HG03558 (cell line): ENCODE data around the gene SCN1A.
A peak's percentile ranks its signal among the peaks of the same experiment; 100 is the strongest.
"Not testable (repeated sequence)": the region's sequence is repeated elsewhere in the genome, so short reads cannot be mapped to it uniquely, and the experiment has no call there.

Experiments
- ATAC-seq: cut with Tn5 transposase; IDR thresholded peaks from one replicate; pipeline ENCODE4 v1.9.1; 2021; ENCODE audit warnings: moderate number of reproducible peaks; ENCODE audit not compliant: unreplicated experiment; ENCODE audit errors: extremely low read depth

Gene SCN1A

DNA sequence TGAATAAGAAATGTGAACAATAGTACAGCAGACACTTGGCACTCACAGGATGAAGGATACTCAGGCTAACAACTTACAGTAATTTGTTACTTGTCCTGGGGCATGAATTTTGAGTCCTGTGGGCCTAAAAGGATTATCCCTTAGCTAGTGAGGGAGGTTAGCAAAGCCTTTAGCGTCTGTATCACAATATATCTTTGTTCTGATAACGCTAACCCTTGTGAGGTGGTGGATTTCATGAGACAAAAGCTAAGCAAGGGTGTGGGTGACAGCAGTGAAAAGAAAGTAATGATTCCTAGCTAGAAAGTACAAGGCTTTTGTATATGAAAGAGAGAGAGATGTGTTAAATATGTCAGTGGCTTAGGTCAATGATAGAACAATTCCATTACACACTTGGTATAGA is 127.4 kb downstream of the SCN1A start:
- no peak for ATAC-seq

DNA sequence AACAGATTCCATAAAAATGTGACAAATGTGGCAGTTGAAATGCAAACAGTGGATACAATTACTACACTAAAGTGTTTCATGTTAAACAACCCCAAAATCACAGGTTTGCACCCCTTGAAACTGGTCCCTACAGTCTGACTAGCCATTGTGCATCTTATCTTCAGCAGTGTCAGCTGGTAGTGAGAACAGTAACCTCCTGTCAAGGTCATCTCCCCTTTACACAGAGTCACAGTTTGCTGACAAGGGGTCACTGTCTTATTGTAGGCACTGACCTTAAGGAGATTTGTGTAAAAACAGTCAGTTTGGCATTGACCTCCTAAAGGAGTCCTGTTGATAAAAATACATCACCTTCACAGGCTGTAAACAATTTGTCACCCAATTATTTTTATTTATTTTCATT is 137.0 kb downstream of the SCN1A start:
- no peak for ATAC-seq

DNA sequence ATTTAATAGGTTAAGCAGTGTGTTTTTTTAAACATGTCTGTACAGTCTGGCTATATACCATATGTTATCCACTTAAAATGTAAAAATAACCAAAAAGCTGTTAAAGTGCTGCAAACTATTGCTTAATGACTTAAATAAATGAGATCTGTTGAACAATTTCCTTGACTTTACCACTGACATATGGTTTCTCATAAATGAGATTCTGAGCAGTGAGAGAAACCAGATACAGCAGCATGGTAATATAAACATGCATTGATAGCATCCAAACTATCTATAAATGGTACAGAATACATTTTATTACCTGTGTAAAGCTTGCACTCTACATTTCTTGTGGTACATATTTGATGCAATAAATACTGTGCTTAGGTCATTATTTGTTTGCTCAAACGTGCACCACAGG is 138.0 kb downstream of the SCN1A start:
- no peak for ATAC-seq

DNA sequence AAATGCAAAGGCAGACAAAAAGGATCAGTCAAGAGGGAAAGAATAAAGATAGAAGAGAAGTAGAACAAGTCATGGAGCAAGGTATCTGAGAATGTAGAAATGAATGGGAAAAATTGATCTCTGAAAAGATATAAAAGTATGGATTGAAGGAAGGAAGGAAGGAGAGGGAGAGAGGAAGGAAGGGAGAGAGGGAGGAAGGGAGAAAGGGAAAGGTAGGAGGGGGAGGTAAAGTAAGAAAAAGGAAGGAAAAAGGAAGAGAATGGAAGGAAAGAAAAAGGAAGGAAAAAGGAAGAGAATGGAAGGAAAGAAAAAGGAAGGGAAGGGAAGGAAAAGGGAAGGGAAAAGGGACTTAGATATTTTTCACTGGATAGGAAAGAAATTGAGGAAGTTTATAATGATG is 142.7 kb downstream of the SCN1A start:
- ATAC-seq = no peak

DNA sequence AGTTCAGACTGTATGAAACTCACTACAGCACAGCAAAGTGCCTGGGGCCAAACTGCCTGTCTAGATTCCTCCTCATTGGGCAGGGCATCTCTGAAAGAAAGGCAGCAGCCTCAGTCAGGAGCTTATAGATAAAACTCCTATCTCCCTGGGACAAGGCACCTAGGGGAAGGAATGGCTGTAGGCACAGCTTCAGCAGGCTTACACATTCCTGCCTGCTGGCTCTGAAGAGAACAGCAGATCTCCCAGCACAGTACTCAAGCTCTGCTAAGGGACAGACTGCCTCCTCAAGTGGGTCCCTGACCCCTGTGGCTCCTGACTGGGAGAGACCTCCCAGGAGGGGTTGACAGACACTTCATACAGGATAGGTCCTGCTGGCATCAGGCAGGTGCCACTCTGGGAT is 155.7 kb downstream of the SCN1A start:
- ATAC-seq = not testable (repeated sequence)

DNA sequence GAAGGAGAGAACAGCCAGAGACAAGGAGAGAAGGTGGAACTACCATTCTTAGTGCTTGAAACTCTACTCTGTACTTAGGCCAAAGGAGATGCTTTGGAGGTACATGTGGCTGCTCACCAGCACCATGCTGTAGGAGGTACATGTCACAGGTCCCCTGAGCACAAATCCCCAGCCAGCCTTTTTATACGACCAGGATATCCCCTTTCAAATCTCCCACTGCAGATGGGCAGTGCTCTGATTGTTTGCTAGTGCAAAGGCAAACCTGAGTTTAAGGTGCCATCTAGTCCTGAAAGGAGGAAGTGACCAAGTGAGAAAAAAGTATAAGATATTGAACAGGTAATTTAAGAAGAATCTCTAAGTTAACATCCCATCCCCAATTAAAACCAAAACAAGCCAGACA is 157.2 kb downstream of the SCN1A start:
- ATAC-seq = no peak

DNA sequence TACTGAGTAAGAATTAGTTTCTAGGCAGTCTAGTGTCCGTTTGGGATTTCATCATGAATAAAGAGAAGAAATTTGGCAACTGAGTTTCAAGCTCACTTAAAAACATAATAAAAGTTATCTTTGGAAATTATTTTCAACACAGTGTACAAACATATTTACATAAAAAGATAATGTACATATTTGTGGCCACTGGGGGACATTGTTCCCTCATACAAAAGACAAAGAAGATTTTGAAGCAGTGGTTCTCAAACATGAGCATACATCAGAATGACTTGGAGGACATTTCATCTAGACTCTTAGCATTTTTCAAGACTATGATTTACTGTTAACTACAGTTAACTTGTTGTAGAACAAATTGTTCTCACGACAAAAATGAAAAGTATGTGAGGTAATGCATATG is 158.6 kb downstream of the SCN1A start:
- ATAC-seq = no peak

DNA sequence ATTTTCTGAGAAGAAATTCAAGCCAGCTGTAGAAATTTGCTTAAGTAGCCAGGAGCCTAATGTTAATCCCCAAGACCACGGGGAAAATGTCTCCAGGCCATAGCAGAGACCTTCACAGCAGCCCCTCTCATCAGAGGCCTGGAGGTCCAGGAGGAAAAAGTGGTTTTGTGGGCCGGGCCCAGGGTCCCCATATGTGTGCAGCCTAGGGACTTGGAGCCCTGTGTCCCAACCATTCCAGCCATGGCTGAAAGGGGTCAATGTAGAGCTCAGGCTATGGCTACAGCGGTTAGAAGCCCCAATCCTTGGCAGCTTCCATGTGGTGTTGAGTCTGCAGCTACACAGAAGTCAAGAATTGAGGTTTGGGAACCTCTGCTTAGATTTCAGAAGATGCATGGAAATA is 160.1 kb downstream of the SCN1A start:
- ATAC-seq = no peak

DNA sequence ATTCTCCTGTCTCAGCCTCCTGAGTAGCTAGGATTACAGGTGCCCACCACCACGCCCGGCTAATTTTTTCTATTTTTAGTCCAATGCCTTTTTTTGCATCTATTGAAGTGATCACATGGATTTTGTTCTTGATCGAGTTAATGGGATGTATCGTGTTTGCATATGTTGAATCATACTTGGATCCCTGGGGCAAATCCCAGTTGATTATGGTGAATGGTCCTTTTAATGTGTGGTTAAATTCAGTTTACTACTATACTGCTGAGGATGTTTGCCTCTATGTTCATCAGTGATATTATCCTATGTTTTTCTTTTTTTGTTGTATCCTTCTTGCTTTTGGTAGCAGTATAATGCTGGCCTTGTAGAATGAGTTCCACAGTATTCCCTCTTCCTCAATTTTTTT is 166.0 kb downstream of the SCN1A start:
- no peak for ATAC-seq

DNA sequence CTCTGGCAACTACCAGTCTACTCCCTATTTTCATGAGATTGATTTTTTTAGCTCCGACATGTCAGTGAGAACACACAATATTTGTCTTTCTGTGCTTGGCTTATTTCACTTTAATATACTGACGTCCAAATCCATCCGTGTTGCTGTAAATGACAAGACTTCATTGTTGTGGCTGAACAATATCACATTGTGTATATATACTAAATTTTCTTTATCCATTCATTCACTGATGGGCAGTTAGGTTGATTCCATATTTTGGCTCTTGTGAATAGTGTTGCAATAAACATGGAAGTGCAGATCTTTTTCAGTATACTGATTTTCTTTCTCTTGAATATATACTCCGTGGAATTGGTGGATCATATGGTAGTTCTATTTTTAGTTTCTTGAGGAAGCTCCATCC is 168.4 kb downstream of the SCN1A start:
- no peak for ATAC-seq

DNA sequence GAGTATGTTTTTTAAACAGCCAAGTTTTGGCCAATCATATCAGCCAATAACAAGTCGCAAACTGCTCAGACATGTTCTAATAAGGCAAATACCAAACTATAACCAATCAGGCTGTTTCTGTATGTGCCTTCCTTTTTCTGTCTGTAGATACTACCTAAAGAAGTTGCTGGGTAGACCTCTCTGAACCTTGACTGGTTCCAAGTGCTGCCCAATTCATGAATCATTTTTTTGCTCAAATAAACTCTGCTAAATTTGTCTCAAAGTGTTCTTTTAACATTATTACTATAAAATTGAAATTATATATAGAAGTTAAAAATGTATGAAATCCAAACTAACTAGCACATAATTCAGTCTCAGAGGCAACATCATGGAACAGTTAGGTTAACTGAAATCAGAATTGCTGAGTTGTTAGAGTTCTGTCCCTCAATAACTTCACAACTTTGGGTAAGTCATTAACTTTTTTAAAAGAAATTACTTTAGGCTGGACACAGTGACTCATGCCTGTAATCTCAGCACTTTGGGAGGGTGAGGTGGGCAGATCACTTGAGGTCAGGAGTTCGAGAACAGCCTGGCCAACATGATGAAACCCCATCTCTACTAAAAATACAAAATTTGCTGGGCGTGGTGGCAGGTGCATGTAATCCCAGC is 169.4 kb downstream of the SCN1A start:
- no peak for ATAC-seq

DNA sequence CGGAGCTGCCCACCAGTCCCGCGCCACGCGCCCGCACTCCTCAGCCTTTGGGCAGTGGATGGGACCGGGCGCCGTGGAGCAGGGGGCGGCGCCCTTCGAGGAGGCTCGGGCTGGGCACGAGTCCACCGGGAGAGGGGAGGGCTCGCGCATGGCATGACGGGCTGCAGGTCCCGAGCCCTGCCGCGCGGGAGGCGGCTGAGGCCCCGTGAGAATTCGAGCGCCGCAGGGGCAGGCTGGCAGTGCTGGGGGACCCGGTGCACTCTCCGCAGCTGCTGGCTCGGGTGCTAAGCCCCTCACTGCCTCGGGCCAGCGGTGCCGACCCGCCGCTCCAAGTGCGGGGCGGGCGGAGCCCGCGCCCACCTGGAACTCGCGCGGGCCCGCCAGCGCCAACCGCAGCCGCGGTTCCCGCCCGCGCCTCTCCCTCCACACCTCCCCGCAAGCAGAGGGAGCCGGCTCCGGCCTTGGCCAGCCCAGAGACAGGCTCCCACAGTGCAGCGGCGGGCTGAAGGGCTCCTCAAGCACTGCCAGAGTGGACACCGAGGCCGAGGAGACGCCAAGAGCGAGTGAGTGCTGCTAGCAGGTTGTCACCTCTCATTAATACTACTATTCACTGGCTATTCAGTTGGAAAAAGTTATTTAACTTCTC is 170.7 kb downstream of the SCN1A start:
- no peak for ATAC-seq

DNA sequence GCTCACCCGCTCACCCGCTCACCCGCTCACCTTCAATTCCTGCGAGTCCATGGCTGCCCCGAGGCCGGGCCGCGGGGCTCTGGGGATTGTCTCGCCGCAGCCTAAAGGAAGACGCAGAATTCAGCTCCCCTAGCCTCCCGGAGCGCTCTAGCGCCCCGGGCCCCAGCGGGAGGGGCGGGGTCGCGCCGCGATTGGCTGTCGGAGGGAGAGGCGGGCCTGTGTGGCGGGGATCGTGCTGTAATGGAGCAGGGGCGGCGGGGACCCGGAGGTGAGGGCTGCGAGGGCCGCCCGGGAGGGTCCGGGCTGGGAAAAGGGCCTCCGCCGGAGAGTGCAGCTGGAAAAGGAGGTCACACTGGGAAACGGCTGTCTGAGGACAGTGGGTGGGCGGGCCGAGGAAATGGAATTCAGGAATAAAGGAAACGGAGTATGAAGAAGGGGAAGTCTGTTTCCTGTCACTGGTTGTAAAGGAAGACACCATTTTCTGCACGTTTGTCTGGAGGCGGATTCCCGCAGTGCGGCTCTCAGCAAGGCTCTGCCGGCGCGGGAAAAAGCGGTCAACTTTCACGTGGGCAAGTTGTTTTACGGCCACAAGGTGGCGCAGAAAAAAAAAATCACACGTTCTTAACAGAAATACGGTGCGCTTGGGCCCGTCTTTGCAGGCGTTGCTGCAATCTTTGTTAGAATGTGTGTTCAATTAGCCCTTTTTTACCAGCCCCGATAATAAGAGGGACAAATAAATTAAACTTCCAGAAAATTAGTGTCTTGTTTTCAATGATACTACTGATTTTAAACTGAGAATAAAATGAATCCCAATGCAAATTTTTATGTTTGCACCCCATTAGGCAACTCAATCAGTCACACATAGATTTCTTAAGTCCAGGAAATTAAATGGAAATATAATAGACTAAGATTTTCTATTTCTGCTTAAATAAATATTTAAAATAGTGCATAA is 173.9 kb downstream of the SCN1A start, which contains the start of gene TTC21B:
TSS of gene TTC21B (minus strand) at position 122 of the 952 bp plus-strand sequence. CDS start at position 51, 71 bp downstream.
- ATAC-seq = peak; percentile 83

DNA sequence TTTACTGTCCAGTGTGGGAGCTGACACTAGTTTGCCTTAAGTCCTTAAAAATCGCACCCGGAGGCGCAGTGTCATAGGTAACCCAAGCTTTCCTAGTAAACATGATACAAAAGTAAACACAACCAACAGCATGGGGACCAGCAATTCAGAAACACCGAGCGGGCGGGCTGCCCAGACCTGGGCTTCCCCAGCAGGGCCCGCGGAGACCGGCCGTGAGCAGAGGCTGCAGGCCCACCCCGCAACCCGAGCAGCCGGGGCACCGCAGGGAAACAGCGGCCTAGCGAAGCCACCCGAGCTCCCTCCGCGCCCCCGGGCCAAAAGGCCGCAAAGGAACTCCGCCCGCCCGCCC is 174.5 kb downstream of the SCN1A start:
- peak; percentile 11 for ATAC-seq

DNA sequence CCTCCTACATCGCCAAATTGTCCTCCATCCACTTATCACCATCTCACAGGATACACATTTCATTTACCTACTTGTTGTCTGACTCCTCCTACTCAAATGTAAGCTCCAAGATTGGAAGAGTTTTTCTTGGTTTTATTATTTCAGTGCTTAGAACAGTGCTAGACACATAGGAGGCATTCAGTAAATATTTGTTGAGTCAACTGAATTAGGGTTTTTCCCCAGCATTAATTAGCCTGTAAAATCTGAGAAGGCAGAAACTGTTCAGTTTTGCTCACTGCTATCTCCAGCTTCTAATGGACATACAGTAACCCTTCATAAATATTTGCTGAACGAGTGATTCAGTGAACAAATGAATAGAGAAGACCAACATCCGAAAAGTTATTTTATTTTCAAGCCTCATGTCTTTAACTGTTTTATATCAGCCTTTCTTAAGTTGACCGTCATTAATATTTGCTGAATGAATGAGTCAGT is 175.0 kb downstream of the SCN1A start:
- no peak for ATAC-seq

DNA sequence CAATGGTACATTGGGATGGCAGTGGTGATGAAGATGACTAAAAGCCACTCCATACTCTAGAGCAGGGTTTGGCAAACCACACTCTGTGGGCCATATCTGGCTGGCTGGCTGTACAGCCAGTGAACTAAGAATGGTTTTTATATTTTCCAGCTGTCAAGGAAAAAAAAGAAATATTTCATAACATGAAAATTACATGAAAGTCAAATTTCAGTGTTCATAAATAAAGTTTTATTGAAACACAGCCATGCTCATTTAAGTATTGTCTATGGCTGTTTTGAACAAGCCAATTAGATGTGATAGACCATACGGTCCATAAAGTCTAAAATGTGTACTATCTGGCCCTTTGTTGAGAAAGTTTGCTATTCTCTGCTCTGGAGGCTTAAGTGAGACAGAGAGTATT is 175.7 kb downstream of the SCN1A start:
- ATAC-seq = no peak

DNA sequence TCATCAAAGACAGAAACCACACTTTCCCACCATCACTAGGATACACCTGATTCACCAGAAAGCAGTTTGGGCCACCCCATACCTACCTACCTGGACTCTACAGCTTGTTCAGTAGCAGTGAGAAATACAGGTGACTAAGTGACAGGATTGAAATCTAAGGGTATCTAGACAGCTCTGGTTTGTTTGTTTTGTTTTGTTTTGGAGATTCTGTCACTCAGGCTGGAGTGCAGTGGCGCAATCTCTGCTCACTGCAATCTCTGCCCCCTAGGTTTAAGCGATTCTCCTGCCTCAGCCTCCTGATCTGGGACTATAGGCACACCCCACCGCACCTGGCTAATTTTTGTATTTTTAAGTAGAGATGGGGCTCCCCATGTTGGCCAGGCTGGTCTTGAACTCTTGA is 177.4 kb downstream of the SCN1A start:
- ATAC-seq = no peak

DNA sequence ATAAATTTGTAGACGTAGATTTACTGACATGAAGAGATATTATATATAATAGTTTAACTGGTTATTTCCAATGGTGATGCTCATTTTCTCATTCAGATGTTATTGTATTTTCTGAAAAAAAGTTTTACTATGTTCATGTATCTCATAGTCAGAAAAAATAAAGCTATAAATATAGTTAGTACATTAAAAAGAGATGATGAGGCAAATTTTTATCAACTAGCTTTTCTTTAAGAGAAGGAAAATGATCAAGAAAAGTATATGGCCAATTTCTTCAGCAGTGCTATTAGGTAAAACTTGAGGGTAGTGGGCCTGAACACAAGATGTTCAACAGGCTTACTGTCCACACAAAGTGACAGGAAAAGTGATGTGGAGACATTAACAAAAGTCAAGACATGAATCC is 186.0 kb downstream of the SCN1A start:
- no peak for ATAC-seq

DNA sequence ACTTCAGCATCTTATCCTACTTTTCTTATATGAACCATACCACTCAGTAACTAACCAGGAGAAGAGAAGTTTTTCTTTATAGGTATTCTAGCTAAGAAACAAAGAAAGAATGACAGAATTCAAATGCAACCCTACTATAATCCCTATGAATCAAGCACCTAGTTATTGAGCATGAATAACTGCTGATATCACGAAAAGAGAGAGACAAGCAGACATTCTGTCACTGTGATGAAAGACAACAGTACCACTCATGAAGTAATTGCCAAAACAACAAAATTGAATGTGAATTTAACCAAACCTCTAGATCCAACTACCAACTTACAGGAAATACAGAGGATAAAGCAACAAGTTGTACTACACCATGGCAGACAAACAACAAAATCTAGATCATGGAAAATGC is 189.6 kb downstream of the SCN1A start:
- ATAC-seq = no peak
